Endodermal cell (in vitro differentiated cells): ENCODE data around the gene MMADHC. TPM values are rescaled to one million over a fixed set of nuclear protein-coding genes. Genes with fewer than 3 reads are reported as not detected.

ENCODE experiments used
- DNase-seq: peaks from one replicate; pipeline ENCODE4 v3.0.0-alpha.2; 2017
- H3K27ac ChIP-seq: 2 replicates; pipeline ENCODE4 v1.5.1; 2013; ENCODE audit warnings: mild to moderate bottlenecking, low read depth, low read length, moderate library complexity
- H3K27me3 ChIP-seq: 2 replicates; pipeline ENCODE4 v1.6.1; 2013; ENCODE audit warnings: mild to moderate bottlenecking, low read length, moderate library complexity; ENCODE audit not compliant: insufficient read depth, control insufficient read depth, poor library complexity, severe bottlenecking
- H3K36me3 ChIP-seq: 2 replicates; pipeline ENCODE4 v1.7.0; 2013; ENCODE audit warnings: mild to moderate bottlenecking, low read length, moderate library complexity; ENCODE audit not compliant: control insufficient read depth, insufficient read depth
- H3K4me1 ChIP-seq: one replicate; pipeline ENCODE4 v1.7.0; 2013; ENCODE audit warnings: low read length; ENCODE audit not compliant: control insufficient read depth, insufficient read depth
- H3K4me3 ChIP-seq: 2 replicates; pipeline ENCODE4 v1.5.1; 2013; ENCODE audit warnings: mild to moderate bottlenecking, low read length, moderate library complexity
- H3K9ac ChIP-seq: 2 replicates; pipeline ENCODE4 v1.6.1; 2013; ENCODE audit warnings: mild to moderate bottlenecking, low read length, moderate library complexity; ENCODE audit not compliant: poor library complexity, severe bottlenecking; ENCODE audit errors: extremely low read depth
- H3K9me3 ChIP-seq: 2 replicates; pipeline ENCODE4 v1.6.1; 2013; ENCODE audit warnings: mild to moderate bottlenecking, low read length, moderate library complexity; ENCODE audit not compliant: control insufficient read depth
- H3K27ac Mint-ChIP-seq: 2 replicates; pipeline ENCODE4 v1.8.0; 2020; ENCODE audit warnings: mixed read lengths
- H3K27me3 Mint-ChIP-seq: 2 replicates; pipeline ENCODE4 v1.8.0; 2021; ENCODE audit warnings: mild to moderate bottlenecking, mixed read lengths; ENCODE audit not compliant: insufficient read depth
- H3K36me3 Mint-ChIP-seq: 2 replicates; pipeline ENCODE4 v1.8.0; 2020; ENCODE audit warnings: low read depth, mixed read lengths
- H3K4me1 Mint-ChIP-seq: 2 replicates; pipeline ENCODE4 v1.8.0; 2020; ENCODE audit warnings: mixed read lengths
- H3K4me3 Mint-ChIP-seq: 2 replicates; pipeline ENCODE4 v1.8.0; 2020; ENCODE audit warnings: mild to moderate bottlenecking, moderate library complexity, mixed read lengths
- H3K9me3 Mint-ChIP-seq: 2 replicates; pipeline ENCODE4 v1.8.0; 2020; ENCODE audit warnings: mild to moderate bottlenecking, mixed read lengths
- CTCF ChIP-seq: fragments of 200-600 bp; sonication (generic); conservative IDR thresholded peaks from 2 replicates; pipeline ENCODE4 v1.5.0; 2021; ENCODE audit warnings: antibody characterized with exemption, mild to moderate bottlenecking
- WGBS, 2 experiments: methylation state at CpG; one replicate each; pipeline versions ENCODE4 v1.1.5 to v1.1.7; 2013; ENCODE audit warnings: missing lambda C conversion rate in 2 of 2, mixed read lengths in 1 of 2; ENCODE audit not compliant: insufficient coverage in 1 of 2, insufficient read length in 1 of 2; 5-methylcytosine and 5-hydroxymethylcytosine counted together
- total RNA-seq, 2 donors: library from RNA; stranded (reverse); fragmentation: NEBNext Ultra II Directional in 1 of 2; extraction: Animal tissue kit (Norgen Biotek cat#: 25700) in 1 of 2; gene quantifications; 2 replicates in 1 of 2; 3 replicates in 1 of 2; pipeline ENCODE4 v1.2.1, GENCODE V29; 2021

The MMADHC gene
- total RNA-seq, 2 donors from 2014 or later, result 105 to 108 TPM

- H3K4me1 Mint-ChIP-seq, result peaks cover 6% of the 10 kb centered on the region
- WGBS, 2 experiments, result 81 to 85% methylated on average over 2 of the region's 3 CpGs
- peaks cover 15% of the 10 kb centered on the region for H3K9me3 ChIP-seq
- no peaks in the 10 kb centered on the region for H3K27me3 ChIP-seq
- H3K4me3 Mint-ChIP-seq, result no peak overlapping the region
- H3K4me3 ChIP-seq, result no peak overlapping the region
- peaks cover 4% of the 10 kb centered on the region for H3K36me3 Mint-ChIP-seq
- no peak overlapping the region for H3K27ac Mint-ChIP-seq
- no peaks in the 10 kb centered on the region for H3K4me1 ChIP-seq
- no peak for TF ChIP-seq CTCF
- no peak overlapping the region for H3K27ac ChIP-seq
- H3K27me3 Mint-ChIP-seq, result no peaks in the 10 kb centered on the region
- no peak for DNase-seq
- no peak overlapping the region for H3K9ac ChIP-seq
- peaks cover 17% of the 10 kb centered on the region for H3K9me3 Mint-ChIP-seq
- no peaks in the 10 kb centered on the region for H3K36me3 ChIP-seq
These were observed 13.7 kb upstream of the MMADHC start for GRCh38 chr2:149601141-149601796.

GRCh38 chr2:149597668-149598326 lies 10.2 kb upstream of the MMADHC start:
- no peak overlapping the region for H3K9ac ChIP-seq
- peaks cover 17% of the 10 kb centered on the region for H3K9me3 Mint-ChIP-seq

DNA sequence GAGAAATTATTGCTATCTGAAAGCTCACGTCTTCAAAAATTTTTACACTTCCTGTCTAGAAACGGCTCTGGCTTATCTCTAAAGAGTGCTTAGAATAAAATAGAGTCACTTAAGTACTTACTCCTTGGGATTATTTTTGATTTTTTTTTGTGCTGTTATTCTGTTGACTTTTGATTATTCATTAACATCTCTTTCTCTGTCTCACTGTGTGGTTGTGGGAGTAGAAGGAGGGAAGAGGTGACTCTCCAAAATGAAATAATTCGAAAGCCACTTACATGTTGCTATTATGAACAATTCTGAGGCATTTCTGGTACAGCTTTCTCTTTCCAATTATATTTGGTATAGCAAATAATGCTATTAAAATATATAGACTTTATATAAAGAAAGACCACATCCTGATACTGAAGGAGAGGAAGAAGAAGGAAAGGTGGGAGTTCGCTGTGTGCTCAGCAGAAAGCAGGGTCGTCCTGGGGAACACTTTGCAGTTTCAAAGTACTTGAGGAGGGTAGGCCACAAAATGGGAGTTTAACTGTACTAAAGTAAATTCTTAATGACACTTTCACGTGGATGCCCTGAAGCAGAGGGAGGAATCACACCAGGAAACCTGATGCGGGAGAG lies 9.6 kb upstream of the MMADHC start:
- Histone ChIP-seq H3K9ac (no peak overlapping the region), H3K9me3 (peaks cover 15% of the 10 kb centered on the region), H3K4me3 (no peak overlapping the region), H3K27ac (no peak overlapping the region), H3K4me1 (no peaks in the 10 kb centered on the region), H3K27me3 (no peaks in the 10 kb centered on the region), H3K36me3 (no peaks in the 10 kb centered on the region)
- H3K27me3 Mint-ChIP-seq, result no peaks in the 10 kb centered on the region
- H3K27ac Mint-ChIP-seq, result no peak overlapping the region
- peaks cover 17% of the 10 kb centered on the region for H3K9me3 Mint-ChIP-seq
- 53 to 66% methylated on average over 5 to 7 of the region's 7 CpGs for WGBS, 2 experiments
- DNase-seq, result no peak
- no peak for TF ChIP-seq CTCF
- peaks cover 4% of the 10 kb centered on the region for H3K36me3 Mint-ChIP-seq
- no peak overlapping the region for H3K4me3 Mint-ChIP-seq
- H3K4me1 Mint-ChIP-seq, result peaks cover 6% of the 10 kb centered on the region

More at GRCh38 chr2:149597668-149598326, 10.2 kb upstream of the MMADHC start:
- Histone ChIP-seq H3K4me1 (no peaks in the 10 kb centered on the region), H3K27me3 (no peaks in the 10 kb centered on the region), H3K27ac (no peak overlapping the region), H3K9me3 (peaks cover 15% of the 10 kb centered on the region), H3K4me3 (no peak overlapping the region), H3K36me3 (no peaks in the 10 kb centered on the region)
- H3K36me3 Mint-ChIP-seq, result peaks cover 4% of the 10 kb centered on the region
- no peak overlapping the region for H3K4me3 Mint-ChIP-seq
- TF ChIP-seq CTCF, result peak; percentile 91
- no peak overlapping the region for H3K27ac Mint-ChIP-seq
- H3K4me1 Mint-ChIP-seq, result peaks cover 6% of the 10 kb centered on the region
- 52 to 55% methylated on average over 8 to 13 of the region's 13 CpGs for WGBS, 2 experiments
- no peaks in the 10 kb centered on the region for H3K27me3 Mint-ChIP-seq
- peak; percentile 81 for DNase-seq
